ENCODE data around the gene ARHGAP22.

DNA sequence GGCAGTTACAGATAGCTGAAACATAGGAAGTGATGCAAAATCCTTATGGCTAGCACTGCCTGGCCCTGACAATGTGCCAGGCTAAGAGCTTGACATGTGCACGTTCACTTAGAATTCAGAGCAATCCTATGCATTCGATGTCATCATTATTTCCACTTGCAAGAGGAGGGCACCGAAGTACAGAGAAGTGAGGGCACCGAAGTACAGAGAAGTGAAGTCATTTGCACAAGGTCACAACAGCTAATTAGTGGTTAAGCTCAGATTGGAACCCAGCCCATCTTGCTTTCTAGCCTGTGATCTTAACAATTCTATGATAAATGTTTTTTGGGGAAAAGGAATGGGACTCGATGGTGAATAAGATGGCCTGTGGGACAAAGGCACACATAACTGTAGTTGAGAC is 73.4 kb downstream of the ARHGAP22 start:
- TF ChIP-seq, protein P1, sequence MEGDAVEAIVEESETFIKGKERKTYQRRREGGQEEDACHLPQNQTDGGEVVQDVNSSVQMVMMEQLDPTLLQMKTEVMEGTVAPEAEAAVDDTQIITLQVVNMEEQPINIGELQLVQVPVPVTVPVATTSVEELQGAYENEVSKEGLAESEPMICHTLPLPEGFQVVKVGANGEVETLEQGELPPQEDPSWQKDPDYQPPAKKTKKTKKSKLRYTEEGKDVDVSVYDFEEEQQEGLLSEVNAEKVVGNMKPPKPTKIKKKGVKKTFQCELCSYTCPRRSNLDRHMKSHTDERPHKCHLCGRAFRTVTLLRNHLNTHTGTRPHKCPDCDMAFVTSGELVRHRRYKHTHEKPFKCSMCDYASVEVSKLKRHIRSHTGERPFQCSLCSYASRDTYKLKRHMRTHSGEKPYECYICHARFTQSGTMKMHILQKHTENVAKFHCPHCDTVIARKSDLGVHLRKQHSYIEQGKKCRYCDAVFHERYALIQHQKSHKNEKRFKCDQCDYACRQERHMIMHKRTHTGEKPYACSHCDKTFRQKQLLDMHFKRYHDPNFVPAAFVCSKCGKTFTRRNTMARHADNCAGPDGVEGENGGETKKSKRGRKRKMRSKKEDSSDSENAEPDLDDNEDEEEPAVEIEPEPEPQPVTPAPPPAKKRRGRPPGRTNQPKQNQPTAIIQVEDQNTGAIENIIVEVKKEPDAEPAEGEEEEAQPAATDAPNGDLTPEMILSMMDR (IDR thresholded peaks at IDR 0.05), result no peak
- TF ChIP-seq POLR2A (IDR thresholded peaks at IDR 0.05), result no peak
